AG08395 (cell line): ENCODE data around the gene PTCHD1.
A peak's percentile ranks its signal among the peaks of the same experiment; 100 is the strongest.

Experiments used
- DNase-seq: peaks from one replicate; pipeline ENCODE4 v3.0.0; 2012; ENCODE audit warnings: mixed read lengths, low spot score

Gene PTCHD1

DNA sequence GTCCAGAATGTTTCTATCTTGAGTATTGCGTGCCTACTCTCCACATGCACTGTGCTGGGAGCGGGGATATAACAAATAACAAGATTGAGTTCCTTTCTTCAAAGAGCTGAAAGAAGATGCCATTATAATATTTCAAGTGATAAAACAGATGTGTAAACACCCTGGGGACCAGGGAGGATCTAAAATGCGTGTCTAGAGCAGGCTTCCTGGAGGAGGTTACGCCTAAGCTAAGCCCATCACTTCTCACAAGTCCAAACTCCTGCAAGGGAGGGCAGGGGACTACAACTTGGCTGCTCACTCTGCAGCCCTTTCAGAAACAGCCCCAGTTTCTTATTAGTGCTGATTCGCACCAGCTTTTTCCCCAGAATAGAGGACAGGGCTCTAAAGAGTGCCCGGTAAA, 21.5 kb downstream of the PTCHD1 start:
- no peak for DNase-seq

DNA sequence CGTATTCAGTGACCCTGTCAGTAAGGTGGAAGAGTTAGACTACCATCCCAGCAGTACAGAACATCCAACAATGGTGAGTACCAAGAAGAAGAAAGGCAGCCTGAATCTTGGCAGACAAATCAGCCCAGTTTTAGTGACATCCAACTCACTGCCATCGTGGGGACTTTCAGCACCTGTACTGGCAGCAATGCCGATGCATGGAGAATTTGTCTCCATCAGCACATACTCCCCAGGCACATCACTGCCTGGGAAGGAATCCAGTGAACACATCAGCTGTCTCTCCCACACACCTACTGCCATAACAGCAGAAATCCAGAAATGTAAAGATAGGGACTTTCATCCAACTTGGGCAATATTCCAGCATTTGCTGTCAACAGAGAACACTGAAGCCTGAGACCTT, 29.8 kb downstream of the PTCHD1 start:
- no peak for DNase-seq

DNA sequence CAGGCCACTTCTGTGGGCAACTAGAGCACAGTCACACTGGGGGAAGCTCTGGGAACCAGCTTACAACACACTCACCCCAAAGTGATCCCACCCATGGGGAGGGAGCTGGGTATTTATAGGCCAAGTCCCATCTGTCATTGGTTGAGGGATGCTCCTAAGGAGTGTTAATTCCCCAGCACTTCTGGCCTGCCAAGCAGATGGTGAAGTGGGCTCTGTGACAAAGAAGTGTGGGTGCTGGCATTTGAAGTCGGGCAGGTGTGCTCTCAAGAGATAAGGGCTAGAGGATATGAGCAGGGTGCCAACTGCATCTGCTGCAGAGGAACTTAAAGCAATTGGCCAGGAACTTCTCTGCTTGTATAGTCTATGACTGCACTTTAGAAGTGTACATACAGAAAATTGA, 30.9 kb downstream of the PTCHD1 start:
- DNase-seq = no peak

DNA sequence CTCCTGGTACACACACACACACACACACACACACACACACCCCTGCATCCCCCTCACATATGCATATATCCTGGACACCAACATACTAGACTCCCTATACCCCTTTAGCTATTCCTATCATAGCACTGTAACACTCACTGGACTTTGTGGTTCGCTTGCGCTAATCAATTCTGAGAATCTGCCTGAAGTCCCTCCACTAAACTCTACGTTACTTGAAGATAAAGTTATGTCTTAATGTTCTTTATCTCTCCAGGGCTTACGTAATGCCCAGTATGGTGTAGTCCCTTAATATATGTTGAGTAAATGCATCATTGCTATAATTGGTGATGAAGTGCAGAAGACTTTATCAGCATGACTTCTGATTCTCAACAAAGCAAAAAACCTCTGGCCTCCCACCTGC, 32.3 kb downstream of the PTCHD1 start:
- no peak for DNase-seq

DNA sequence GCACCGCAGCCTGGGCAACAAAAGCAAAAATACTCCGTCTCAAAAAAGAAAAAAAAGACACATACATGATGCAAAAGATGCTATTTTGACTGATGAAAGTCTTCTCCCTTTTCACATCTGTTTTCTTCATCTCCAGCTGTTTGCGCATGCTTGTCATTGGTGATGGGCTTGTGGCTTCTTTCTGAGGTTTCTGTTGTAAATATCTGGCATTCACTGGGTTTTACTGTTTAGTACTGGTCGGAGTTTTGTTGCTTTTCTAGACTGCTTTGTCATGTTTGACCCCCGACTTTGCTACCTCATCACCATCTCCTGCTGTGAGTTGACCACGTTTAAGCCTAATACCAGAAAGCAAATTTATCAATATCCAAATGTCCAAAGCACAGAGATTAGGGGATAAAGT, 34.4 kb downstream of the PTCHD1 start:
- no peak for DNase-seq

DNA sequence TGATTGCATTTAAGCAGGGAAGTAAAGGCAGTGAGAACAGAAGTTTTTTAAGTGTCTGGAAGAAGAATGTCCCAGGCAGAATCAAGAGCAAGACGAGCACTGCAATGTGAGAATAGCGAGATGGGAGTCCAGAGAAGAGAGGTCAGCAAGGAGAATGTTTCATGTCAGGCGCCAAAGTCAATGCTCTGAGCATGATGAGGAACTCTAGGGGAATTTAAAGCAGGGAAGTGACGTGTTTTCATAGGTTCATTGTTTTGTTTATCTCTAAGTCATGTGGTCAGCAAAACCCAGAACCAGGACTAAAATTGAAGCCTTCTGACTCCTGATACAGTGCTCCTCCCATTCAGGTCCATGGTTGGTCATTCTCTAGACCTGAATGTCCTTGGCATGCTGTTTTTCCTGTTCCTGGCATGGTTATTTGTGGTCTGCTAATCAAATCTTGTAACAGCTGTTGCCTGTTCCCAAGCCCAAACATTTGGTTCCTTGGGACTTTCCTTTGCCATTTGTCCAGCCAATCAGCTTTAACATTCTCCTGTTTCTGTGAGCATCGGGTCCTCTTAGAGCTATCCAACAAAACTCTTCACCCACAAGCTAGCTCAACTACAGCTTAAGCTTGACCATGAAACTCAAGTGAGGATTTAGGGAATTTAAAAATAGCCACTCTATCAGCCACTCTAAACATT, 37.7 kb downstream of the PTCHD1 start:
- DNase-seq = no peak

DNA sequence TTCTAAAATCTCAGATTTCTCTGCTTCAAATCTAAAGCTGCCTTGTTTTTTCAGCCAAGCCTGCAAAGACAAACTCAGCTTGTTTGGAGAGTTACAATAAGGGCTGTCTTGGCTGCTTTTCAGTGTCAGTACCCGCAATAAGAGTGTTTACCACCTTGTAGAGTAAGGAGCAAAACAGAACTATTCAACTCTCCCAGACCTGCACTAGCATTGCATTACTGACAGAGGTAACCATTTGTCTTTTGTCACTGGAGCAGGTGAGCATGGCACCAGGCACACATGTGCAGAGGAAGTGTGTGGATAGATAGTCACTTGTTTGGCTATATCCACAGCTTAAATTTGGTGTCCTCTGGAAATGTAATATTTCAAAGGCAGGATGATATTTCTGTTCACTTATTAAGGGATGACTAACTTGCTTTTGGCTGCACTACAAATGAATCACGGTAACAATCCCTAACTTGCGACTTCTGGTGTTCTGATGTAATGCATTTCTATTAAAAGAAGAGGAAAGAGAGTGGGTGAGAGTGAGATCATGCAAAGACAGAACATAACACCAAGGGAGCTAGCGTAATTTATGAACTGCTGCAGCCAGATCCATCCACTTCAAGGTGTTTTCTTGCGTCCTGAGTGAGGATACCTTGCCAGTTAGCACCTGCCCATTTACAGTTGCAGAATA, 38.6 kb downstream of the PTCHD1 start:
- peak; percentile 11 for DNase-seq

DNA sequence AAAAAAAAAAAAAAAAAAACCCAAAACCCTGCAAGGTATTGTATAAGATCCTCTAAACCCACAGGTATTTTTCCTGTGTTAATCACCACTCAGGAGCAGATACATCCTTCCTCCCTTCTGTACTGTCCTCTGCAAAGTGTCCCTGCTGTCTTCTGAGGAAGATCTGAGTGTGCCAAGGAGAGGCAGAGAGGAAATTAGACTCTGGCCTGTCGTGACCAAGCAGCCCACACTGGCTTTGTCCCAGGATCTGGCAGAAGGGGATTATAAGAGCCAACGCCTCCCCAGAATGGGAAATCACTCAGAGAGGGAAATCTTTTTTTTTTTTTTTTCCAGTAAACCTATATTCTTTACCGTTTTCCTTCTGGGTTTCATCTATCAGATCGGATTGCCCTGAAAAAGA, 39.6 kb downstream of the PTCHD1 start:
- no peak for DNase-seq

DNA sequence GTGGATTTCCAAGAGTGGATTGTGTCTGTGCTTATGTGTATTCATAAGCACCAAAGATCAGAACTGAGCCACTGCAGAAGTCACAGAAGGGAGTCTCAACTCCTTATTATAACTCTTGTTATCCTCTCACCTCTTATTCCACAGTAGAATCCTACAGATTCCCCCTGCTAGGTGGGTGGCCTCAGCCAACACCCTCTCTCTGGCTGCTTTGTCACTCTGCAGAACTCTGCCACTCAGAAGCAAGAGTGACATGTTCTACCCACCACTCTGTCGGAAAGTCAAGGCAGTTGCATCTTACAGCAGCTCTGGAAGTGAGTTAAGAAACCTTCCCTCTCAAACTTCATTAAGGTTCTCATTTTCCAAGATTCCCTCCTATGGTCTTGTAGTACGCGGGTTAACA, 41.9 kb downstream of the PTCHD1 start:
- no peak for DNase-seq

DNA sequence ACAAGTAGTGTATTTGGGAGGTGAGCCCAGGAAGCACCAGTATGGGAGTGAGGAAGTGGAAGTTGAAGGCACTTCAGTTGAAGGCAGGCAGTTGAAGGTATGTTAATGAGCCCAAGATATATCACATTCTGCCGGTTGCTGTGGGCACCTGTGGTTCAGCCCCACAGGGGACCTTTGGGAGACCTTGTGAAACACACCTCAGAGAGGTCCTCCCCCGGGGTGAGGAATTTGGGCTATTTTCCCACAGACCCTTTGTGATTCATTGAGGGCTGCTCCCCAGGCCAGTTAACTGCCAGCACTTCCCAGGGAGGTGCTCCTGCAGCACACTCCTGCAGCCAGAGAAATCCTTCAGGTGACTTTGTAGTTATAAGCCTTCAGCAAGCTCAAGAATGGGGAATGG, 45.9 kb downstream of the PTCHD1 start:
- no peak for DNase-seq

DNA sequence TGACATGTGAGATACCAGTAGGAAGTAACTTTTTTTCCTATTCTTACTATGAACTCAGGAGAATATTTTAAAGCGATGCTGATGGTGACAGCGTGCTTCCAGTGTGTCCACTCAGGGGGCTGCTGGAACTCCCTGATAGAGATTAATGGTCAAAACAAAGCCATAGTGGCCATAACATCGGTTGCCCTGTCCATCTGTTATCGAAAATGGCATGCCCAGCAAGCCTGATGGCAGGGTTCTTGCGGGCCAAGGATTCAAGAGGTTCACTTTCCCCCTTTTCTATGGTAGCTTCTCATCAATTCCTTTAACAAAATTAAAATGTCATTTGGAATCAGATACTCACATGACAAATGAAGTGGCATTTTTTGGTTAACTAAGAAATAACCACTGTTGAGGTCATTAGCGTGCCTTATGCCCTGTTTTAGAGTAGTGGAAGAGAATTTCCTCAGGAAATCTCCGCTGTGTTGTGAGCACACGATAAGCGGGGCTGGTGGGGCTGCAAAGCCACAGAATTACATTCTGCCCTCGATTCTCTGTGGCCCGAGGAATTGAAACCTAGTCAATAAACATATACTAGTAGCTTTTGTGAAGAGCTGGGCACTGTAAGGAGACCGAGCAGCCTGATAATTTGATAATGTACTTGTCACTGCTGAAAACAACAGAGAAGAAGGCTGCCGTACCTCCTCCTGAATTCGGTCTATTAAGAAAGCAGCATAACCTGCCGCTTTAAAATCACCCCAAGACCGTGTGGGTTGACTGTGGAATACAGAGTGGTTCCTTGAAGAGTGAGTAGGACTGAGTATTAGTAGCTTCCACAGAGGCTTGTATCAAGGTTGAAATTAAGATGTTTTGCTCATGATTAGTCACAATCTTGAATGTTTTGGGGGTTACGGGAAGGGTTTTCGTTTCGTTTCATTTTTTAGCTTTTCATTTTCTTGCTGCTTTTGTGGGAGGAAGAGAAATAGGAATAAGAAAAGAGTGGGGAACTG, 46.7 kb downstream of the PTCHD1 start:
- no peak for DNase-seq

DNA sequence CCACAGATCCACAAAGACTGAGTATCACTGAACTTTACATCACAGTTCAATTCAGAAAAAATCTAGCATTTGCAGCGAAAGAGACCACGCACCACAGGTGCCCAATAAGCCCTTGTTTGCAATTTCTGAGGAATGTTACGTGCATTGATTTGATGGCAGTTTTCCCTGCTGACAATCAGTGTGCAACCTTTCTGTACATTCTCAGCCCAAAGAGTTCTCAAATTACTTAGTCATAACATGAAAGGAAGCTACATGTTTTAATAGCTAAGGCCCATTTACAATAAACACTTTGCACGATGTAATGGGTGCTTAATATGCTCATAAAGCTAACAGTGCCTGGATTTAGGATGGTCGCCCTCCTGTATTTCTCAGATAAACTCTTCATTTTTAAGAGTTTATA, 47.9 kb downstream of the PTCHD1 start:
- DNase-seq = no peak

DNA sequence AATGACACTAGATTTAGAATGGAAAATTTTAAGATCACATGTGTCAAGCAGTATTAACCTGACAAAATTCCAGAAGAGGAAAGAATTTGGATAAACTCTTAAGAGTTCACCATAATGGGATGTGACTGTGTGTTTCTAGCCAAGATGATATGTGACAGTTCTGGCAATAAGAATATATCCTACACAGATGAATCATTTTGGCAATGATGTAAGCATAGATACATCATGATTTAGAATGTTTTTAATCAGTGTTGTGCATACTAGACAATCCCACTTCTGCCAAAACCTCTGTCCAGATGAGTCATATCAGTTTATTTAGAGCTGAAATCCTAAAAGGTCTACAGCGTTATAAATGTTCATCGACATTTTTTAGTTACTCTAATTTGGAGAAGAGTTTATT, 48.8 kb downstream of the PTCHD1 start:
- no peak for DNase-seq

DNA sequence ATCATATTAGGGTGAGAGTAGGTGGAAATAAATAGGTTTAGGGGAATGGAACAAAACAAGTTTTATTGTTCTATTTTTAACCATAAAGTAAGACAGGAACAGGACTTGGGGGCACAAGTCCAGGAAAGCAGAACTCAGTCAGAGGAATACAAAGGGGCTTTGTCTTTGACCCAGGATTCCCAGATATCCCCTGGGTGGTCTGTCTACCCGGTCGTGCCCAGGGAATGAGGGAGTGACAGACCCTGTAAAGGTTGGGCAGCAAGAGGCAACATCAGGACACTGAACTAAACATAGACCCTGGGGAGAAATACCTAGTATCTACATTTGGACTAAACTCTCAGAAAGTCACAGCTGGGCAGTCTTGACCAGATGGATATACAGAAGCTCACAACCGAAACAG, 50.6 kb downstream of the PTCHD1 start:
- no peak for DNase-seq

DNA sequence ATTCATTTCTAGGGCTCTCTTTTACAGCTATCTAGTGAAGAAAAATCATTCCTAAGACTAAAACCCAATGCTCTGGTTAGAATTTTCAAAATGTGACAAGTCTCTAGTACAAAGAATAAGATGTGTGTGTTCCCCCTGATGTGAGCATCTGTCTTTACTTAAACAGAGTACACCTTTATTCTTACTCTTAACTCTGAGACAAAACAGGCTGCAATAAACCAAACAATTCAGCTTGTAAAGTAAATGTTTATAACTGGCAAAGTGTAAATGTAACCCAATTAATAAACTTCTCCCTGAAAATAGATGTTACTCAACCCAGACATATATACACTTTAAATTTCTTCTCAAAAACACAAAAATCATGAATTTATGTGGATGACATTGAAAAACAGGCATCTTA, 51.6 kb downstream of the PTCHD1 start:
- no peak for DNase-seq

DNA sequence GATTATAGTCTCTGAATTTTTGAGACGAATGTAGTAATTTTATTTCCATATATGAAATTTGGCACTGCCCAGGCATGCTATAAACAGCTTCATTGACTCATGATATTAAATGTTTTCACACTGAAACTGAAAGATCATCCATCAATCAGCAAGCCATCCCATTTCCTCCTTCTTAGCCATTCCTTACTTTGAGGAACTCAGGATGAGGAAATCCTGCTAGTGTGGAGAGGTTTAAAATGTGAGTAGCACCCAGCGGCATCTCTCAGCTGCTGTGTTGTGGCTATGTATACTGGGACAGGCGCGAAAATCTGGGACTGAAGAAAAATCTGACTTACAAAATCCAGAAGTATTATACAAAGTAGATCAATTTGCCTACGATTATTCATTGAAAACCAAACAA, 52.1 kb downstream of the PTCHD1 start:
- no peak for DNase-seq

DNA sequence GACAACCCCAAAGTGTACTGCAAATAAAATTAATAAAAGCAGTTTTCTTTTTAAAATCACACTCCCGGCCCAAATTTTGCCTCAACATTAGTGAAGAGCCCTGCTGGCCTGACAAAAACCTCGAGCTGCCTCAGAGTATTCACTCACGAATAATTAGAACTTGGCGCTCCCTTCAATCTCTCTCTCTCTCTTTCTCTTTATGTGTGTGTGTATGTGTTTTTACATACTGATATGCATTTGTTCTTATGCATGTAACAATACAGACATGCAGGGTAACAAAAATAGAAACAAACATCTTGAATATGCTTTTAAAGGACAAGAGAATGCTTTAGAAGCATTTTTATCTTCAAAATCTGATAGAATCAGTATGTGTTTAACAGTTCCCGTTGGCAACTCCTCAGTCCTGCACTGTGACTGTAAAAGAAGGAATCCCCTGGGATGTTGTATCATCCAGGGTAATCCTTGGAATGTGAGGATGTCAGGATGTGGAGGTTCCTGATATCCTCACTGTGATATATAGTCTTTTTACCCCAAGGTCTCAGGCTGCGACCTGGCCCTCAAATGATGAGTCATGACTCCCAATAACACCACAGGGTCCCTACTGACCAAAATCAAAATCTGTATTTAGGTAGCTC, 53.0 kb downstream of the PTCHD1 start:
- DNase-seq = no peak

DNA sequence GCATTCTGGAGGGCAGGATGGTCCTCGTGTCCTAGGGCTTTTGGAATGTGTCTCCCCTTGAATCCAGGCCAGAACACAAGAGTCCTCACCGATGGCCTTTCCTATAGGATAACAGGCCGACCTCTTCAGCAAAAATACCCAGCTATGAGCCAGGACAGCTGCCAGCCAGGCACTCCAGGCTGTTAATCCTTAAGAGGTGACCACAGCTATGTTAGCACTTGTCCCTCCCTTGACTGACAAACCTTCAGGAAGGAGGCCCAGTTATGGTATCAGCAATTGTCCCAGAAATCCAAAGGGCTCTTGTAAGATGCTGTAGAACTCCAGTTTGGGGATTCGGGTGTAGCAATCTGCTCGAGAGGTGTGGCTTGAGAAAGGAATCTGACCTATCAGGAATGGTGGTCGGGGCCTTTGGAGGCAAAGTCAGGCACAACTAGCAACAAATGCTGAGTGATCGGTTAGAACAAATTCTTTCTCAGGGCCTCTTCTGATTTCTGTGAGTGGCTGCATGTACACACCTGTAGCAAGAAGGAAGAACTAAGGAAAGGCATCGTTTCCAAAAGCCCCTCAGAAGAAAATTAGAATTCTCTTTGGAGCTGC, 54.6 kb downstream of the PTCHD1 start:
- no peak for DNase-seq

DNA sequence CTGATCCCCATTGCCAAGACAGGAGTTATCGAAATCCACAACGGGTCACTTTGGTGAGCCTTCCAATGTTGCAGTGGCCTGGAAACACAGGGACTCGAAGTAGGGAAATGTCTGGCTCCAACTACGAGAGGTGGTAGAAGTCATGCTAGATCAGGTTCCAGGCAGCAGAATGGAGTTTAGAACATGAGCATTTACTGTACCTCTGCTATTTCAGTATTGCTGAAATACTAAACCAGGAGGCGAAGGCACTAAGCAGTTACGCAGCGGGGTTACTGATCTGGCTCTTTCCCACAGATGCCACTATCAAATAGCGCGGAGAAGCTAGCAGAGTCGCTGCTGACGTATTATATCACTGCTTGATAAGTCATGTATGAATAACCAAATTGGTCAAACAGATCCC, 56.3 kb downstream of the PTCHD1 start:
- no peak for DNase-seq

DNA sequence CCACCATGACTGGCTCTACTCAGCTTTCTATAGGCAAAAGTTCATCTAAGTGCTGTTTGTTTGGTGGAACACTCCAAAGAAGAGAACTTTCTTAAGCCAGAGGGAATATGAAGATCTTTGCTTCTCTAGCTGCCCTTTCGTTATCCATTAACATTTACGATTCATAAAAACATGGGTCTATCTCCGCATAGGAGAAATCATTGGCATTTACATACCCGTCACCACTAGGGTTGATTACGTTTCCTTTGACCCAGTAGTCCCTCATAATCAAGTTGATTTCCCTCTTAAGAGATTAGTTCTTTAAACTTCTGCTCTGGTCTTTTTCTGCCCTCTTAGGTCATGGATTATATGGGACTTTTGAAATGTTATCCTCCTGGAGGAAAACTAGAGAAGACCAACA, 57.5 kb downstream of the PTCHD1 start:
- DNase-seq = no peak

DNA sequence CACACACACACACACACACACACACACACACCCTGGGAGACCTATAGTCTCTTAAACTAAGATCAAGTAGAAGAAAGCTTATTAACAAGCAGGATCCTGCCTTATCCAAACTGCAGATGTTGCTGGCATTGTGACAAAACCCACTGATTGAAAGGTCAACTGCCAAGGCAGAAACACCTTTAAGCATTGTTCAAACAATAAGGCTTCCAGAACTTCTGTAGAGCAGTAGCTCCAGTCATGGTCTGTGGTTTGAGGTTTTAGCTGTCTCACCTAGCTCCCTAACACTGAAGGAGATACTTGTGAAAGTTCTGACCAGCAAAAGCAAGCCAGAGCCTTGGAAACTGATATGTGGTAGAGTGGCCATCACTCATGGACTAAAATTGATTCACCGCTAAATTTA, 59.8 kb downstream of the PTCHD1 start:
- no peak for DNase-seq

DNA sequence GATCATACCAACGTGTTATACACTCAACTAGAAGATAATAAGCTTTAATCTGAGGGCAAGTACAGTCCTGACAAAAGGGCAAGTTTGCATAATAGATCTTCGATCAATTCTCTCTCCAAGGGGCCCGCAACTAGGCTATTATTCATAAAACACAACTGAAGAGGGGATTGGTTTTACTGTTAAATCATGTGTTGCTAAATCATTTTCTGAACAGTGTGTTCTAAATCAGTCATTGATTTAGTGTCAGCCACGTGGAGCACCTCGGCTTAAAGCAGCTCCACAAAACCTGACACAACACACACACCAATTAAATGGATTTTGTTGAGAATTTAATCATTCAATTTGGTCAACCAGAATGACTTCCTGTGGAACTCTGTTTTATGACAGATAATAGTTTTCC, 61.6 kb downstream of the PTCHD1 start:
- DNase-seq = no peak
